Measurements from ENCODE around the gene PUM2.

The PUM2 gene

DNA sequence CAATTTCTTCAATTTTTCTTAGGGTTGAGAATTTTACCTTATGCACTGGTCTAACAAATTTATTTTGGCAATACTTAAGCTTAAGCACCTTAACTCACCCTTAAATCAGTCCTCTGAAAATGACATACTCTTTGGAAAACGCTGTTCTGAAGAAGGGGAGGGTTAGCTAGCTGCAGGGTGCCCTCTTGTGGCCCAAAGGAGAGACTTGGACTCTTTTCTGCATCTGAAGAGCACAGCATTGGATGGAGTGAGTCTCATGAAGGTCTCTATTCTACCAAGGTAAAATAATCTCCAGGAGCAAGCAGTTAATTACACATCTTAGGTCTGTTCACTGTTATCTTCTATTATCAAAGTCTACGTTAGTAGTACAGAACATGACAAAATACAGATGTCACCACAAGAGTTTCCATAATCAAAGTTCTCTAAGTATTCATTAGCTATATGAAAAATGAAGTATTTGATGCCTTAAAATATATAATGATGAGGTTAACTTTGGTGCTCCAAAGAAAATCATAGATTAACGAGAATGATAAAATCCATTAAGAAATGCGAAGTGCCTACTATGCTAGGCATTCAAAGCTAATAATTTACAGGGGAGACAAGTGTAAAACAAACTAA lies 24.4 kb downstream of the PUM2 start:
- no CpG with 5 or more reads among the region's 4 CpGs for WGBS
- Histone ChIP-seq H3K9me3 (ENCODE audit: control insufficient read depth, low read length) (no peaks in the 10 kb centered on the region), H3K27ac (ENCODE audit: low read length, poor library complexity, severe bottlenecking) (no peak overlapping the region), H3K18ac (ENCODE audit: low read depth in 1 of 2, low read length in 2 of 2) (no peak overlapping the region), H3K9ac (ENCODE audit: low read length) (no peak overlapping the region), H3K4me1 (ENCODE audit: control insufficient read depth, insufficient read depth, low read depth, low read length) (no peaks in the 10 kb centered on the region), H3K79me1 (replicated peaks; ENCODE audit: low read length, poor library complexity, severe bottlenecking) (peaks cover 2% of the 10 kb centered on the region), H2BK5ac (ENCODE audit: low read depth, low read length, poor library complexity, severe bottlenecking) (no peak overlapping the region), H3K14ac (ENCODE audit: low read length in 2 of 2) (no peak overlapping the region), H4K91ac (ENCODE audit: low read length) (no peak overlapping the region), H2AK5ac (ENCODE audit: low read length, severe bottlenecking) (no peak overlapping the region), H2BK15ac (ENCODE audit: low read depth, poor library complexity, severe bottlenecking) (no peak overlapping the region), H2BK120ac (ENCODE audit: low read depth, low read length) (no peak overlapping the region), H3K36me3 (ENCODE audit: control insufficient read depth in 1 of 2, insufficient read depth in 2 of 2, low read depth in 1 of 2, low read length in 2 of 2) (peaks cover 14 to 46% of the 10 kb centered on the region in 2 experiments), H3K27me3 (ENCODE audit: control insufficient read depth in 1 of 2, insufficient read depth in 1 of 2, low read length in 2 of 2) (no peaks in the 10 kb centered on the region), H2BK12ac (ENCODE audit: low read length in 2 of 2) (no peak overlapping the region), H3K23ac (ENCODE audit: low read length in 2 of 2) (no peak overlapping the region), H2AFZ (ENCODE audit: low read depth, low read length) (no peak overlapping the region), H3K4ac (ENCODE audit: low read depth in 1 of 2, low read length in 2 of 2) (no peak overlapping the region), H4K8ac (ENCODE audit: low read length) (no peak overlapping the region), H3K4me3 (ENCODE audit: insufficient read depth in 1 of 2, low read depth in 1 of 2, low read length in 2 of 2) (no peak overlapping the region), H3K4me2 (ENCODE audit: low read length, poor library complexity, severe bottlenecking) (no peak overlapping the region)
- DNase-seq: peak; percentile 68

DNA sequence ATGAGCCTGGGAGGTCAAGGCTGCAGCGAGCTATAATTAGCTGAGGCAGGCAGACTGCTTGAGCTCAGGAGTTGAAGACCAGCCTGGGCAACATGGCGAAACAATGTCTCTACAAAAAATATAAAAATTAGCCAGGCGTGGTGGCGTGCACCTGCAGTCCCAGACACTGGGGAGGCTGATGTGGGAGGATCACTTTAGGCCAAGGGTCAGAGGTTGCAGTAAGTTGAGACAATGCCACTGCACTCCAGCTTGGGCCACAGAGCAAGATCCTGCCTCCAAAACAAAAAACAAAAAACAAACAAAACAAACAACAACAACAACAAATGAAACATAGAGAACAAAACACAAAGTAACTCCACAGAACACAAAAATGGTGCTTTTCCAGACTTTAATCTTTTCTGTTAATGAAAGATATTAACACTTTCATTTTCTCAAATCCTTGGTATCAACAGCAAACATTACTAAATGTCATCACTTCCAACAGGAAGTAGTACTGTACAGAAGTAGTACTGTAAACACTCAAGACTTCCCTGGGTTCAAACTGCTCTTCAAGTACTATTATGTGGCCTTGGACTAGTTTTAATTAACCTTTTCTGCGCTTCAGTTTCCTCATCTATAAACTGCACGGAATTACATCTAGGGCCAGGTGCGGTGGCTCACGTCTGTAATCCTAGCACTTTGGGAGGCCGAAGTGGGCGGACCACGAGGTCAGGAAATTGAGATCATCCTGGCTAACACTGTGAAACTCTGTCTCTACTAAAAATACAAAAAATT lies 27.9 kb downstream of the PUM2 start:
- Histone ChIP-seq H3K9me3 (ENCODE audit: control insufficient read depth, low read length) (no peaks in the 10 kb centered on the region), H2BK5ac (ENCODE audit: low read depth, low read length, poor library complexity, severe bottlenecking) (no peak overlapping the region), H2BK12ac (ENCODE audit: low read length in 2 of 2) (no peak overlapping the region), H3K18ac (ENCODE audit: low read depth in 1 of 2, low read length in 2 of 2) (no peak overlapping the region), H3K27me3 (ENCODE audit: control insufficient read depth in 1 of 2, insufficient read depth in 1 of 2, low read length in 2 of 2) (no peaks in the 10 kb centered on the region), H3K14ac (ENCODE audit: low read length in 2 of 2) (no peak overlapping the region), H4K91ac (ENCODE audit: low read length) (no peak overlapping the region), H2AK5ac (ENCODE audit: low read length, severe bottlenecking) (no peak overlapping the region), H3K27ac (ENCODE audit: low read length, poor library complexity, severe bottlenecking) (no peak overlapping the region), H3K9ac (ENCODE audit: low read length) (no peak overlapping the region), H3K4ac (ENCODE audit: low read depth in 1 of 2, low read length in 2 of 2) (no peak overlapping the region), H3K4me1 (ENCODE audit: control insufficient read depth, insufficient read depth, low read depth, low read length) (no peaks in the 10 kb centered on the region), H3K4me2 (ENCODE audit: low read length, poor library complexity, severe bottlenecking) (no peak overlapping the region), H3K4me3 (ENCODE audit: insufficient read depth in 1 of 2, low read depth in 1 of 2, low read length in 2 of 2) (no peak overlapping the region), H2BK15ac (ENCODE audit: low read depth, poor library complexity, severe bottlenecking) (no peak overlapping the region), H2BK120ac (ENCODE audit: low read depth, low read length) (no peak overlapping the region), H3K23ac (ENCODE audit: low read length in 2 of 2) (no peak overlapping the region), H3K36me3 (ENCODE audit: control insufficient read depth in 1 of 2, insufficient read depth in 2 of 2, low read depth in 1 of 2, low read length in 2 of 2) (peaks cover 15 to 77% of the 10 kb centered on the region in 2 experiments), H4K8ac (ENCODE audit: low read length) (no peak overlapping the region), H2AFZ (ENCODE audit: low read depth, low read length) (no peak overlapping the region), H3K79me1 (replicated peaks; ENCODE audit: low read length, poor library complexity, severe bottlenecking) (peaks cover 4% of the 10 kb centered on the region)
- no peak for DNase-seq
- 96% methylated on average over 11 of the region's 11 CpGs for WGBS

GRCh38 chr2:20317690-20318089 lies 33.0 kb downstream of the PUM2 start:
- Histone ChIP-seq H3K79me1 (replicated peaks; ENCODE audit: low read length, poor library complexity, severe bottlenecking) (peaks cover 13% of the 10 kb centered on the region), H3K9ac (ENCODE audit: low read length) (no peak overlapping the region), H2AFZ (ENCODE audit: low read depth, low read length) (no peak overlapping the region), H3K18ac (ENCODE audit: low read depth in 1 of 2, low read length in 2 of 2) (no peak overlapping the region), H3K4me1 (ENCODE audit: control insufficient read depth, insufficient read depth, low read depth, low read length) (no peaks in the 10 kb centered on the region), H4K91ac (ENCODE audit: low read length) (no peak overlapping the region), H2AK5ac (ENCODE audit: low read length, severe bottlenecking) (no peak overlapping the region), H2BK120ac (ENCODE audit: low read depth, low read length) (no peak overlapping the region), H2BK5ac (ENCODE audit: low read depth, low read length, poor library complexity, severe bottlenecking) (no peak overlapping the region), H3K4me2 (ENCODE audit: low read length, poor library complexity, severe bottlenecking) (no peak overlapping the region), H3K9me3 (ENCODE audit: control insufficient read depth, low read length) (no peaks in the 10 kb centered on the region), H3K14ac (ENCODE audit: low read length in 2 of 2) (no peak overlapping the region), H3K4me3 (ENCODE audit: insufficient read depth in 1 of 2, low read depth in 1 of 2, low read length in 2 of 2) (no peak overlapping the region), H2BK12ac (ENCODE audit: low read length in 2 of 2) (no peak overlapping the region), H3K27me3 (ENCODE audit: control insufficient read depth in 1 of 2, insufficient read depth in 1 of 2, low read length in 2 of 2) (no peaks in the 10 kb centered on the region), H2BK15ac (ENCODE audit: low read depth, poor library complexity, severe bottlenecking) (no peak overlapping the region), H3K4ac (ENCODE audit: low read depth in 1 of 2, low read length in 2 of 2) (no peak overlapping the region), H4K8ac (ENCODE audit: low read length) (no peak overlapping the region), H3K23ac (ENCODE audit: low read length in 2 of 2) (no peak overlapping the region), H3K36me3 (ENCODE audit: control insufficient read depth in 1 of 2, insufficient read depth in 2 of 2, low read depth in 1 of 2, low read length in 2 of 2) (peaks cover 20 to 87% of the 10 kb centered on the region in 2 experiments), H3K27ac (ENCODE audit: low read length, poor library complexity, severe bottlenecking) (no peak overlapping the region)
- WGBS: 96% methylated on average over 3 of the region's 3 CpGs
- DNase-seq: no peak

- Histone ChIP-seq H3K4me2 (ENCODE audit: low read length, poor library complexity, severe bottlenecking) (no peak overlapping the region), H3K9ac (ENCODE audit: low read length) (no peak overlapping the region), H3K27me3 (ENCODE audit: control insufficient read depth in 1 of 2, insufficient read depth in 1 of 2, low read length in 2 of 2) (no peaks in the 10 kb centered on the region), H3K14ac (ENCODE audit: low read length in 2 of 2) (no peak overlapping the region), H2AFZ (ENCODE audit: low read depth, low read length) (no peak overlapping the region), H3K4me3 (ENCODE audit: insufficient read depth in 1 of 2, low read depth in 1 of 2, low read length in 2 of 2) (no peak overlapping the region), H3K23ac (ENCODE audit: low read length in 2 of 2) (no peak overlapping the region), H2BK5ac (ENCODE audit: low read depth, low read length, poor library complexity, severe bottlenecking) (no peak overlapping the region), H2BK12ac (ENCODE audit: low read length in 2 of 2) (no peak overlapping the region), H4K91ac (ENCODE audit: low read length) (no peak overlapping the region), H3K18ac (ENCODE audit: low read depth in 1 of 2, low read length in 2 of 2) (no peak overlapping the region), H4K8ac (ENCODE audit: low read length) (no peak overlapping the region), H2AK5ac (ENCODE audit: low read length, severe bottlenecking) (no peak overlapping the region), H2BK15ac (ENCODE audit: low read depth, poor library complexity, severe bottlenecking) (no peak overlapping the region), H3K36me3 (ENCODE audit: control insufficient read depth in 1 of 2, insufficient read depth in 2 of 2, low read depth in 1 of 2, low read length in 2 of 2) (peaks cover 15 to 84% of the 10 kb centered on the region in 2 experiments), H3K4me1 (ENCODE audit: control insufficient read depth, insufficient read depth, low read depth, low read length) (no peaks in the 10 kb centered on the region), H3K9me3 (ENCODE audit: control insufficient read depth, low read length) (no peaks in the 10 kb centered on the region), H2BK120ac (ENCODE audit: low read depth, low read length) (no peak overlapping the region), H3K27ac (ENCODE audit: low read length, poor library complexity, severe bottlenecking) (no peak overlapping the region), H3K79me1 (replicated peaks; ENCODE audit: low read length, poor library complexity, severe bottlenecking) (peaks cover 11% of the 10 kb centered on the region), H3K4ac (ENCODE audit: low read depth in 1 of 2, low read length in 2 of 2) (no peak overlapping the region)
- DNase-seq: no peak
- no CpG with 5 or more reads among the region's 1 CpG for WGBS
These were observed 33.4 kb downstream of the PUM2 start for GRCh38 chr2:20317197-20317596.
